GM23338 (cell line): Measurements from ENCODE around the gene VWA5A. TPM values are rescaled to one million over a fixed set of nuclear protein-coding genes. Genes with fewer than 3 reads are reported as not detected.
A peak's percentile ranks its signal among the peaks of the same experiment; 100 is the strongest.

Experiments
- ATAC-seq: fragments of 200-7000 bp; cut with Tn5 transposase; 3 replicates; pipeline ENCODE4 v1.9.1; 2020
- DNase-seq: peaks from one replicate; pipeline ENCODE4 v3.0.0-alpha.2; 2015; ENCODE audit warnings: low spot score
- H2AFZ ChIP-seq: fragments of 200-600 bp; sonication (generic); 2 replicates; pipeline ENCODE4 v1.8.0; 2016; ENCODE audit warnings: antibody characterized with exemption, mild to moderate bottlenecking, moderate library complexity
- H3F3A ChIP-seq: fragments of 200-600 bp; sonication (generic); replicated peaks from 2 replicates; pipeline ENCODE4 v1.8.0; 2017; ENCODE audit warnings: antibody characterized with exemption, mixed run types, low read depth
- H3K27ac ChIP-seq: fragments of 200-600 bp; sonication (generic); 2 replicates; pipeline ENCODE4 v1.6.1; 2016; ENCODE audit warnings: low read depth
- H3K27me3 ChIP-seq: fragments of 200-600 bp; sonication (generic); 2 replicates; pipeline ENCODE4 v1.8.0; 2016; ENCODE audit warnings: mild to moderate bottlenecking, mixed run types, moderate library complexity; ENCODE audit not compliant: insufficient read depth
- H3K36me3 ChIP-seq: fragments of 200-600 bp; sonication (generic); 2 replicates; pipeline ENCODE4 v1.8.0; 2016; ENCODE audit warnings: mild to moderate bottlenecking; ENCODE audit not compliant: insufficient read depth
- H3K4me1 ChIP-seq: fragments of 200-600 bp; sonication (generic); 2 replicates; pipeline ENCODE4 v1.8.0; 2016; ENCODE audit warnings: mild to moderate bottlenecking, moderate library complexity; ENCODE audit not compliant: insufficient read depth
- H3K4me2 ChIP-seq: fragments of 200-600 bp; sonication (generic); 2 replicates; pipeline ENCODE4 v1.7.1; 2017; ENCODE audit warnings: mixed run types
- H3K4me3 ChIP-seq: fragments of 200-600 bp; sonication (generic); 2 replicates; pipeline ENCODE4 v1.6.1; 2016; ENCODE audit warnings: mixed run types
- H3K79me2 ChIP-seq: fragments of 200-600 bp; sonication (generic); replicated peaks from 2 replicates; pipeline ENCODE4 v1.8.0; 2017; ENCODE audit warnings: mild to moderate bottlenecking; ENCODE audit not compliant: insufficient read depth
- H3K9me2 ChIP-seq: fragments of 200-600 bp; sonication (generic); 2 replicates; pipeline ENCODE4 v1.8.0; 2017; ENCODE audit not compliant: insufficient read depth
- H4K20me1 ChIP-seq: fragments of 200-600 bp; sonication (generic); replicated peaks from 2 replicates; pipeline ENCODE4 v1.8.0; 2017; ENCODE audit warnings: mild to moderate bottlenecking; ENCODE audit not compliant: insufficient read depth
- H3K27ac Mint-ChIP-seq: 2 replicates; pipeline ENCODE4 v1.8.0; 2020; ENCODE audit warnings: inconsistent platforms, mild to moderate bottlenecking, moderate library complexity, mixed read lengths
- H3K27me3 Mint-ChIP-seq: 3 replicates; pipeline ENCODE4 v1.8.0; 2022; ENCODE audit warnings: low read depth, mild to moderate bottlenecking, moderate library complexity, mixed read lengths, inconsistent platforms; ENCODE audit not compliant: insufficient read depth, poor library complexity
- H3K36me3 Mint-ChIP-seq: 3 replicates; pipeline ENCODE4 v1.8.0; 2021; ENCODE audit warnings: low read depth, mild to moderate bottlenecking, inconsistent platforms, moderate library complexity, mixed read lengths
- H3K4me1 Mint-ChIP-seq: 3 replicates; pipeline ENCODE4 v1.8.0; 2020; ENCODE audit warnings: mild to moderate bottlenecking, inconsistent platforms, mixed read lengths
- H3K4me3 Mint-ChIP-seq: 3 replicates; pipeline ENCODE4 v1.8.0; 2021; ENCODE audit warnings: moderate library complexity, mild to moderate bottlenecking, inconsistent platforms, mixed read lengths
- H3K9me3 Mint-ChIP-seq: 3 replicates; pipeline ENCODE4 v1.8.0; 2020; ENCODE audit warnings: moderate library complexity, mild to moderate bottlenecking, inconsistent platforms, mixed read lengths
- CREB1 ChIP-seq: fragments of 250-450 bp; sonication (Bioruptor Pico); IDR thresholded peaks from 2 replicates; pipeline ENCODE4 v1.5.0; 2020; ENCODE audit warnings: low read depth, mild to moderate bottlenecking, moderate library complexity
- CTCF ChIP-seq, 2 experiments: fragments of 200-600 bp in 1 of 2; sonication (generic) in 1 of 2; conservative IDR thresholded peaks; 2 replicates each; pipeline versions ENCODE4 v1.5.1 to v1.6.1; 2016 to 2017; ENCODE audit warnings: antibody characterized with exemption in 2 of 2, low read depth in 2 of 2, mild to moderate bottlenecking in 2 of 2, moderate library complexity in 1 of 2
- EZH2 ChIP-seq: fragments of 200-600 bp; sonication (generic); IDR thresholded peaks from one replicate; pipeline ENCODE4 v1.8.0; 2017; ENCODE audit warnings: antibody characterized with exemption, mild to moderate bottlenecking, low read depth; ENCODE audit not compliant: unreplicated experiment
- EZH2phosphoT487 ChIP-seq: fragments of 200-600 bp; sonication (generic); IDR thresholded peaks from one replicate; pipeline ENCODE4 v1.8.1; 2018; ENCODE audit warnings: antibody characterized with exemption; ENCODE audit not compliant: unreplicated experiment
- JUNB ChIP-seq: IDR thresholded peaks from one replicate; pipeline ENCODE4 v1.6.1; 2016; ENCODE audit warnings: antibody characterized with exemption; ENCODE audit not compliant: unreplicated experiment
- NANOG ChIP-seq: IDR thresholded peaks from 2 replicates; pipeline ENCODE4 v1.6.1; 2016; ENCODE audit warnings: antibody characterized with exemption, borderline replicate concordance
- POLR2AphosphoS5 ChIP-seq: IDR thresholded peaks from 2 replicates; pipeline ENCODE4 v1.6.1; 2016; ENCODE audit warnings: antibody characterized with exemption, low read depth
- REST ChIP-seq: IDR thresholded peaks from one replicate; pipeline ENCODE4 v1.6.1; 2018; ENCODE audit warnings: antibody characterized with exemption; ENCODE audit not compliant: unreplicated experiment
- STAT1 ChIP-seq: IDR thresholded peaks from one replicate; pipeline ENCODE4 v1.6.1; 2016; ENCODE audit warnings: antibody characterized with exemption; ENCODE audit not compliant: unreplicated experiment
- ZNF114 ChIP-seq: fragments of 250-450 bp; sonication (Bioruptor Pico); IDR thresholded peaks from 2 replicates; pipeline ENCODE4 v1.5.0; 2020; ENCODE audit warnings: mild to moderate bottlenecking, moderate library complexity
- ZNF331 ChIP-seq: fragments of 250-450 bp; sonication (Bioruptor Pico); IDR thresholded peaks from 2 replicates; pipeline ENCODE4 v1.5.0; 2020; ENCODE audit warnings: low read depth, mild to moderate bottlenecking, moderate library complexity
- polyA plus RNA-seq: library from polyadenylated mRNA; unstranded; fragments of >200 nt; fragmentation: Nextera tagmentation; extraction: Ambion mirVana; gene quantifications from 2 replicates; pipeline ENCODE4 v1.2.1, GENCODE V29; 2016
- total RNA-seq: library from RNA; depleted of rRNA; stranded (reverse); fragments of >200 nt; shearing (Covaris generic); gene quantifications from 2 replicates; pipeline ENCODE4 v1.2.3, GENCODE V29; 2014
- TF ChIP-seq, protein P1 (sequence below): IDR thresholded peaks from 2 replicates; pipeline ENCODE4 v1.6.1; 2016; ENCODE audit warnings: antibody characterized with exemption

VWA5A gene
- total and polyA plus RNA-seq, 2 experiments from 2014 or later, result 10.0 to 13.5 TPM

DNA sequence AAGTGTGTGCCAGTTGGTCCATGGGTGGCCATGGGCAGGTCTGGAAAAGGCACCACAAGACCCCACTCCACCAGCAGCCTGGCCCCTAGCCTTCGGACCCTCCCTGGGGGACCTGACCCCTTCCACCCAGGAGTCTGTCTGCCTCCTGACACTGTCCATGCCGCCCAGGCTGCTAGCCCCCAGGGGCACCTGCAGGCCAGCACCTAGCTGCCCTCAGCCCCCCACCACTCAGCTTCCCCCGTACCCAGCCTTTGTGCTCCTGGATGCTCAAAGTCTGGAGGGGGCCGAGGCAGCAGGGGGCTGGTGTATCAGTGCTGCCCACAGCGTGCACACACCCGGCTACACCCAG, 39.8 kb upstream of the VWA5A start:
- Mint-ChIP-seq H3K4me1 (peaks cover 9% of the 10 kb centered on the region), H3K27me3 (peaks cover 2% of the 10 kb centered on the region)
- peak overlapping the region; percentile 76; the same call in 1 of the 2 replicates for H3K4me3 ChIP-seq

More for the DNA sequence above, 39.8 kb upstream of the VWA5A start:
- DNase-seq (no peak), ATAC-seq (no peak)
- H3F3A ChIP-seq, result no peaks in the 10 kb centered on the region
- H3K27ac Mint-ChIP-seq, result no peak overlapping the region
- no peak overlapping the region for H3K4me3 Mint-ChIP-seq
- H3K36me3 Mint-ChIP-seq, result no peaks in the 10 kb centered on the region; the same call in 2 of the 3 replicates
- TF ChIP-seq EZH2 (no peak), ZNF114 (CRISPR knock-in tag) (no peak), POLR2AphosphoS5 (no peak), ZNF331 (CRISPR knock-in tag) (no peak), EZH2phosphoT487 (no peak), NANOG (no peak), CREB1 (CRISPR knock-in tag) (no peak), JUNB (no peak), CTCF (conservative IDR thresholded peaks at IDR 0.05; ENCODE audit: low read depth in 2 of 2) (no peak), STAT1 (no peak), REST (no peak)
- TF ChIP-seq, protein P1, sequence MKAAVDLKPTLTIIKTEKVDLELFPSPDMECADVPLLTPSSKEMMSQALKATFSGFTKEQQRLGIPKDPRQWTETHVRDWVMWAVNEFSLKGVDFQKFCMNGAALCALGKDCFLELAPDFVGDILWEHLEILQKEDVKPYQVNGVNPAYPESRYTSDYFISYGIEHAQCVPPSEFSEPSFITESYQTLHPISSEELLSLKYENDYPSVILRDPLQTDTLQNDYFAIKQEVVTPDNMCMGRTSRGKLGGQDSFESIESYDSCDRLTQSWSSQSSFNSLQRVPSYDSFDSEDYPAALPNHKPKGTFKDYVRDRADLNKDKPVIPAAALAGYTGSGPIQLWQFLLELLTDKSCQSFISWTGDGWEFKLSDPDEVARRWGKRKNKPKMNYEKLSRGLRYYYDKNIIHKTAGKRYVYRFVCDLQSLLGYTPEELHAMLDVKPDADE, result no peak
- H3K9me2 ChIP-seq, result no peaks in the 10 kb centered on the region
- no peaks in the 10 kb centered on the region for H3K27me3 ChIP-seq
- H3K36me3 ChIP-seq, result no peaks in the 10 kb centered on the region
- H3K27ac ChIP-seq, result no peak overlapping the region
- H3K79me2 ChIP-seq, result no peaks in the 10 kb centered on the region
- H4K20me1 ChIP-seq, result no peaks in the 10 kb centered on the region
- H3K9me3 Mint-ChIP-seq, result no peaks in the 10 kb centered on the region
- H3K4me1 ChIP-seq, result peaks cover 5% of the 10 kb centered on the region; the same call in 1 of the 2 replicates
- peak overlapping the region; percentile 87 for H2AFZ ChIP-seq
- peak overlapping the region; percentile 72; the same call in 1 of the 2 replicates for H3K4me2 ChIP-seq
